SW480 (cell line): Measurements from ENCODE around the gene TECRL.

Experiments
- DNase-seq: peaks from one replicate; pipeline ENCODE4 v3.0.0-alpha.2; 2016; ENCODE audit warnings: low spot score

TECRL gene

DNA sequence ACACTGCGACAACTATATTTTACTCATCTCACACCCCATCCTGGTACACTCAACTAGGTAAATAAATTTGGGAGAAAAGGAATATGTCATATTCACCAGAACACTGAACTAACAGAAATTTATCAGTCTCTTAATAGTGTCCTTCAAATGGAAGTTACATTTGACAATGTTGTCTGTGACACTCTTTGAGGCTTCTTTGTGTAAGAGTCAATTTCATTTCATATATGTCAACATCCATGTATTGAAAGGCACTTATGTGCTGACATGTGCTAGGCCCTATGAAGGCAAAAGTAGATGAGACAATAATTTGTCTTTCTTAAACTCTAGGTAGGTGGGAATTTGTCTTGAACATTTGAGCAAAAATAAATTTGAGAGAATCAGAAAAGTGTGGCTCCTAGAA is 82.0 kb downstream of the TECRL start:
- no peak for DNase-seq

DNA sequence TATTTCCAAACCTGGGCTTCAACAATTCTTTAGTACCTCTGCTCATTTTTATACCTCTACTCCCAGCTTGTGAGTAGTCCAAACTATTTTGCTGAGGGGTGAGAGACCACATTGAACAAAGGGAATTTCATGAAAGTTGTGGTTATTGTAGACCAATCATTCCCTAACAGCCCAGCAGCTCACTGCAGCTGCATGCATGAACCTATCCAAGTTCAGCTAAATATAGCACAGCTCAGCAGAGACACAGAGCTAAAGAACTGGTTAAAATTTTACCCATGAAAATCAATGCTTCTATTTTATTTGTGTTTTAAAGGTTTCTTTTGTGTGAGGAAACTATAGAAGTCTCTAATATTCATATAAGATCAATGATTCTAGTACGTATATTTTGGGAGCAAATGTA is 82.7 kb downstream of the TECRL start:
- DNase-seq: no peak

DNA sequence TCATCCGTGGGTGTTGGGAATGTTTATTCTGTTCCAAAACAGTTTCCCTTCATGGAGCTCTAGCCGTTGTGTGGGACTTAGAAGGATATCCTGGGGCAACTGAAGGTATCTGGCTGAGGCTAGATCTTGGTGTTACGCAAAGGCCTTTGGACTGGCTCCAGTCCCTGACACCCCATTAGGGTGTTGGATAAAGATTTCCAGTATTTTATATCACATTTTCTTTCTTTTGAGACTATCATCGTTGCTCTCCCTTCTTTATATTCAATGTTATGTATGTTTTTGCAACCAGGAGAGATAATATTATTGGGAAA is 103.0 kb downstream of the TECRL start:
- no peak for DNase-seq

DNA sequence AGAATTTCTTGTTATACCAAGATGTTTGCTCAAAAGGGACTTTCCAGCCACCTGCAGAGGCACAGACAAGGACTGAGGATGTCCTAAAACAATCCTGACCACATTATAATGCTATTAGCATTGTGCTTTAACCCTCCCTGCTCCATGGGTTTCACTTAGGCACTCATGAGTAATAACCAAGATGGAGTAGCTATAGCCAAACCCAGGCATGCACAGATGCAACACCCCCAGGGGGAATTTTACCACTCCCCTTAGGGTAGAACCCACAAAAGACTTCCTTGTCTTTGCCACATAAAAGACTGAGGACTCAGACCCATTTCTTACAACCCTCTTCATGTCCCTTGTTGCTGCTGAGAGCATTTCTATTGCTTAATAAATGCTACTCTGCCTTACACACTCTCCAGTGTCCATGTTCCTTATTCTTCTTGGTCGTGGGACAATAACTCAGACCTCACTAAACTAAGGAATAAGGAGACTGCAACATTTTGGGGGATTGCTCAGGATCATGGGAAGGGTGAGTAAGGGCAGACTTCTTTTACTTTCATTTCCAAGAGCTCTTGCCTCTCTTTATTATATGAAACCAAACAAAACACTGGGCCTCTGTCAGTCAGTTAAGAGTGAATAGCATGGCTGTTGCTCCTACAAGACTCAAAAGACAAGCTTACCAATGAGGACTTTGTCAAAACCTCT is 103.5 kb downstream of the TECRL start:
- DNase-seq: no peak

- no peak for DNase-seq
Measured at GRCh38 chr4:64272432-64272831, 136.8 kb downstream of the TECRL start.

DNA sequence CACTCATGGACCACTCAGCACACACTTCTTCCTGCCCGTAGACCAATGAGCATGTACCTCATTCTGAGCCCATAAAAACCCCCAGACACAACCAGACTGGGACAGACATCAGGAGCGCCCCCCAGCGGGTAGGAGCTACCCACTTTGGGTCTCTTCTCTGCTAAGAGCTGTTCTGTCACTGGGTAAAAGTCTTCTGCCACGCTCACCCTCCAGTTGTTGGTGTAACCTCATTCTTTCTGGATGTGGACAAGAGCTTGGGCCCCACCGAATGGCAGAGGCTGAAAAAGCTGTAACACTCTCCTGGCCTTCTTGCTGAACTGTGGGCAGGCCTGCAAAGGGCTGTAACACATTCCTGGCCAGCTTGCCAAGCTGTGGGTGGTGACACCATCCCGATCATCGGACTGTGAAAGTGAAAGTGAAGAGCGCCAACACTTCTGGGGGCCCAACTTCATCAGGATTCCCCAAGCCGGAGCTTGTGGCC is 137.6 kb downstream of the TECRL start:
- no peak for DNase-seq

DNA sequence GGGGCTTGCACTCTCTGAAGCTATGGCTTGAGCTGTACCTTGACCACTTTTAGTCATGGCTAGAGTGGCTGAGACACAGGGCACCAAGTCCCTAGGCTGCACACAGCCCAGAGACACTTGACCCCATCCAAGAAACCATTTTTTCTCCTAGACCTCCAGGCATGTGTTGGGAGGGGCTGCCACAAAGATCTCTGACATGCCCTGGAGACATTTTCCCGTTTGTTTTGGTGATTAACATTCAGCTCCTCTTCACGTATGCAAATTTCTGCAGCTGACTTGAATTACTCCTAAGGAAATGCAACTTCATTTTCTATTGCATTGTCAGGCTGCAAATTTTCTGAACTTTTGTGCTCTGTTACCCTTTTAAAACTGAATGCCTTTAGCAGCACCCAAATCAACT is 142.6 kb downstream of the TECRL start:
- DNase-seq: no peak

DNA sequence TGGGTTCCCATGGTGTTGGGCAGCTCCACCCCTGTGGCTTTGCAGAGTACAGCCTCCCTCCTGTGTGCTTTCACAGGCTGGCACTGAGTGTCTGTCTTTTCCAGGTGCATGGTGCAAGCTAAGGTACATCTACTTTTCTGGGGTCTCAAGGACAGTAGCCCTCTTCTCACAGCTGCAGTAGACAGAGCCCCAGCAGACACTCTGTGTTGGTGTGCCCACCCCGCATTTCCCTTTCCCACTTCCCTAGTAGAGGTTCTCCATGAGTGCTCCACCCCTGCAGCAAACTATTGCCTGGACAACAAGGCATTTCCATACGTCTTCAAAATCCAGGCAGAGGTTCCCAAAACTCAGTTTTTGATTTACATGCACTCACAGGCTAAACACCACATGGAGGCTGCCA is 143.0 kb downstream of the TECRL start:
- DNase-seq: no peak

DNA sequence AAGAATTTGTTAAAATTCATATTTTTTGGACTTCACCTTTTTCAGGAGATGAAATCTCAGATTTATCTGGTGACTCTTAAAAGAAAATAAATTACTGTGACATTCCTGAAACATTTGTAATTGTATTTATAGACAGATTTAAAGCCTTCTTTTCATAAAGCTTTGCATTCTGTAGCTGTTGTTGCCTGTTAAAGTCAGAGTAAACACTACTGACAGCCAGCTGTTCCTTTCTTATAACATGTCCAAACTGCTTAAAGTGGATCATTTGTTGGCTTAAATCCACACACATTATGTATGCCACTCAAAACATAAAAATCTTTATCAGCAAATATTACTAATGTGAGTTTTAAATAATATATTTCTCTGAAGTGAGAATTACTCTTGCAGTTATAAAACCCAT is 157.5 kb downstream of the TECRL start:
- no peak for DNase-seq

GRCh38 chr4:64250488-64250887 is 158.8 kb downstream of the TECRL start:
- no peak for DNase-seq

GRCh38 chr4:64250061-64250460 is 159.2 kb downstream of the TECRL start:
- no peak for DNase-seq

DNA sequence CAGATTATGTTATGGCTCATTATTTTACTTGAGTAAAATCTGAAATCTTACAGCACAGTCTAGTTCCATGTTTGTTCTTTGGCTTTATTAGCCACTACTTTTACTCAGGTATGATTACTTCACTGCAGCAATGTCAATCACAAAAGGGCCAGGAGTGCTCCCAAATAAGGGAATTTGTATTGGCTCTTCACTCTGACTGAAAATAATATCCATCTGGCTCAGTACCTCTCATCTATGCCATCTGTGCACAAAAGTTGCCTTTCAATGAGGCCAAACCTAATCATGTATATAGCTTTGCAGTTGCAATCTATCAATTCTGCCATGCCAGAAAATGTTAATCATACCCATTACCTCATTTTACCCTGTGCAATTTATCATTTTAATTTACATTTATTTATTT is 161.1 kb downstream of the TECRL start:
- DNase-seq: no peak

- no peak for DNase-seq
Measured at GRCh38 chr4:64230709-64231310, 178.4 kb downstream of the TECRL start.
